ENCODE measurements around the gene RAB34. TPM values are rescaled to one million over a fixed set of nuclear protein-coding genes. Genes with fewer than 3 reads are reported as not detected.

RAB34 gene
- total and polyA plus RNA-seq, 2 donors (not counting 3 experiments of a cell fraction or from before 2014, with no cell fraction given): 62.3 to 113 TPM

- no peak overlapping the region for H3K9ac ChIP-seq (replicated peaks; ENCODE audit: extremely low read depth, insufficient read depth, low read length)
- H4K20me1 ChIP-seq (replicated peaks; ENCODE audit: control insufficient read depth, extremely low read depth, insufficient read depth, low read length): no peaks in the 10 kb centered on the region
- H3K4me2 ChIP-seq (ENCODE audit: insufficient read depth, low read length): no peak overlapping the region
- FAIRE-seq: no peak
- no peaks in the 10 kb centered on the region for H3K79me2 ChIP-seq (ENCODE audit: control insufficient read depth, insufficient read depth, low read length)
- dilution Hi-C loops (cut with MboI; ENCODE audit: extremely low pct_ligation_motif_present, low sequenced_read_pairs) (no loop called here), intact Hi-C loops (cut with micrococcal nuclease) (no loop called here)
- BruUV-seq (replicated peaks): no TSS peak
- no peak overlapping the region for H3K4me3 ChIP-seq (replicated peaks in 1 of 3; ENCODE audit: insufficient read depth in 1 of 3, low read depth in 1 of 3, low read length in 3 of 3)
- TF ChIP-seq POLR2AphosphoS5 (IDR thresholded peaks at IDR 0.05; ENCODE audit: insufficient read depth, low read depth, low read length): no peak
- no peak for TF ChIP-seq EZH2 (IDR thresholded peaks at IDR 0.05; ENCODE audit: borderline replicate concordance, low read depth, low read length, severe bottlenecking)
- no peak for TF ChIP-seq GATA2 (IDR thresholded peaks at IDR 0.05; ENCODE audit: insufficient read depth, insufficient read length, low read depth, low read length)
- TF ChIP-seq MAX (IDR thresholded peaks at IDR 0.05; ENCODE audit: insufficient read depth, insufficient read length): no peak
- no peak for TF ChIP-seq JUN (IDR thresholded peaks at IDR 0.05; ENCODE audit: borderline replicate concordance, insufficient read depth, insufficient read length, low read depth)
- TF ChIP-seq CTCF (IDR thresholded peaks at IDR 0.05; ENCODE audit: extremely low read depth in 1 of 2, insufficient read depth in 1 of 2, low read depth in 1 of 2, low read length in 2 of 2): no peak
- TF ChIP-seq FOS (IDR thresholded peaks at IDR 0.05; ENCODE audit: borderline replicate concordance, insufficient read depth, low read length): no peak
- TF ChIP-seq POLR2A (IDR thresholded peaks at IDR 0.05; ENCODE audit: low read depth, low read length): no peak
- TF ChIP-seq MYC (IDR thresholded peaks at IDR 0.05; ENCODE audit: low read depth, low read length): no peak
- no peaks in the 10 kb centered on the region for H3K9me3 ChIP-seq (replicated peaks; ENCODE audit: control insufficient read depth, insufficient read depth, low read length)
- H3K9me1 ChIP-seq (replicated peaks; ENCODE audit: control insufficient read depth, extremely low read depth, insufficient read depth, low read length): no peaks in the 10 kb centered on the region
- no peak overlapping the region for H2AFZ ChIP-seq (ENCODE audit: low read depth, low read length)
- H3K4me1 ChIP-seq (ENCODE audit: control insufficient read depth, extremely low read depth, insufficient read depth, low read length): no peaks in the 10 kb centered on the region
- H3K27me3 ChIP-seq (ENCODE audit: control insufficient read depth in 2 of 2, insufficient read depth in 2 of 2, low read length in 2 of 2): no peaks in the 10 kb centered on the region
- ChIA-PET CTCF (interaction anchor here (0.5 to 13.7 kb wide), 2 partner anchors 14 to 98 kb away, joined by 4 to 602 read pairs; partner anchors contain the start of gene TRAF4), POLR2A (no interaction called here)
- DNase-seq (ENCODE audit: low read depth, low spot score): no peak
- no peak overlapping the region for H3K27ac ChIP-seq (ENCODE audit: insufficient read depth, low read depth, low read length)
- no peaks in the 10 kb centered on the region for H3K36me3 ChIP-seq (ENCODE audit: control insufficient read depth in 2 of 2, extremely low read depth in 1 of 2, insufficient read depth in 2 of 2, low read length in 2 of 2)
These were observed 15.7 kb upstream of the RAB34 start for GRCh38 chr17:28733346-28733745.

Measured in endothelial cell of umbilical vein (primary cell).